Cardiac muscle cell (in vitro differentiated cells and primary cell): Measurements from ENCODE around the gene KIF6. TPM values are rescaled to one million over a fixed set of nuclear protein-coding genes. Genes with fewer than 3 reads are reported as not detected.

Experiments
- DNase-seq, 2 donors: peaks; one replicate each; pipeline versions ENCODE4 v3.0.0 to v3.0.0-alpha.2; 2010 to 2017; ENCODE audit warnings: low read depth in 1 of 2, low spot score in 1 of 2
- H3K27ac ChIP-seq: fragments of 200-600 bp; sonication (generic); 2 replicates; pipeline ENCODE4 v1.5.1; 2016
- H3K27me3 ChIP-seq: fragments of 200-600 bp; sonication (generic); 2 replicates; pipeline ENCODE4 v1.6.0; 2016; ENCODE audit warnings: control low read depth
- H3K36me3 ChIP-seq: fragments of 200-600 bp; sonication (generic); 2 replicates; pipeline ENCODE4 v1.5.1; 2016; ENCODE audit warnings: control low read depth
- H3K4me1 ChIP-seq: fragments of 200-600 bp; sonication (generic); 2 replicates; pipeline ENCODE4 v1.8.1; 2017; ENCODE audit warnings: low read depth, mild to moderate bottlenecking, mixed run types
- H3K4me3 ChIP-seq: fragments of 200-600 bp; sonication (generic); 2 replicates; pipeline ENCODE4 v1.5.1; 2016; ENCODE audit warnings: mild to moderate bottlenecking
- H3K9me3 ChIP-seq: fragments of 200-600 bp; sonication (generic); 2 replicates; pipeline ENCODE4 v1.5.1; 2017; ENCODE audit warnings: low read depth, mild to moderate bottlenecking, control low read depth
- CTCF ChIP-seq: IDR thresholded peaks from 2 replicates; pipeline ENCODE4 v1.5.1; 2012; ENCODE audit warnings: low read depth, mild to moderate bottlenecking, low read length
- polyA plus RNA-seq: library from polyadenylated mRNA; unstranded; fragments of >200 nt; fragmentation: Nextera tagmentation; extraction: Ambion mirVana; gene quantifications from 2 replicates; pipeline ENCODE4 v1.2.1, GENCODE V29; 2016
- total RNA-seq: library from RNA; depleted of rRNA; stranded (reverse); fragments of >200 nt; gene quantifications from 2 replicates; pipeline ENCODE4 v1.2.3, GENCODE V29; 2016

KIF6 gene
- total and polyA plus RNA-seq, 2 experiments from 2014 or later: 0.69 to 1.7 TPM

- no peak overlapping the region for H3K27ac ChIP-seq
- no peak overlapping the region for H3K4me3 ChIP-seq
- no peaks in the 10 kb centered on the region for H3K36me3 ChIP-seq
- TF ChIP-seq CTCF: no peak
- peaks cover 17% of the 10 kb centered on the region for H3K4me1 ChIP-seq
- H3K9me3 ChIP-seq: no peaks in the 10 kb centered on the region
- DNase-seq: no peak
- no peaks in the 10 kb centered on the region for H3K27me3 ChIP-seq
These were observed 296.4 kb downstream of the KIF6 start for GRCh38 chr6:39428816-39429215.

DNA sequence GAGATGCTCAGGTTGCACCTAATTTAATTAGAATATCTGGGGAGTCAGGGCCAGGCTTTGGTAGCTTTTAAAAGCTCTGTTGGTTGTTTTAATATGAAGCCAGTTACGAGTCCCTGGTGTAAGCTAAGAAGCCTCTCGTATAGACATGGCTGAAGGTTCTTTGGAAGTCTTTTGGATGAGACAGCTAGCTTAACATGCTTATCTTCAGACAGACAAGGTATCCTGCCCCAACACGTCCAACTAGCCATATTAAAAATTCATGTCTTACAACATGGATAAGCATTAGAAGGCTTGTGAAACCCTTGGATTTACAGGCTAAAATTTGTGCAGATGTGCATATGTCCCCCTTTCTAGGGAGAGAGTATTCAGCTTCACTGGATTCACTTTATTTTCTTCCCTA is 297.1 kb downstream of the KIF6 start:
- DNase-seq: no peak
- Histone ChIP-seq H3K4me3 (no peak overlapping the region), H3K9me3 (no peaks in the 10 kb centered on the region), H3K27me3 (no peaks in the 10 kb centered on the region), H3K4me1 (peaks cover 17% of the 10 kb centered on the region), H3K27ac (no peak overlapping the region), H3K36me3 (no peaks in the 10 kb centered on the region)
- TF ChIP-seq CTCF: no peak

DNA sequence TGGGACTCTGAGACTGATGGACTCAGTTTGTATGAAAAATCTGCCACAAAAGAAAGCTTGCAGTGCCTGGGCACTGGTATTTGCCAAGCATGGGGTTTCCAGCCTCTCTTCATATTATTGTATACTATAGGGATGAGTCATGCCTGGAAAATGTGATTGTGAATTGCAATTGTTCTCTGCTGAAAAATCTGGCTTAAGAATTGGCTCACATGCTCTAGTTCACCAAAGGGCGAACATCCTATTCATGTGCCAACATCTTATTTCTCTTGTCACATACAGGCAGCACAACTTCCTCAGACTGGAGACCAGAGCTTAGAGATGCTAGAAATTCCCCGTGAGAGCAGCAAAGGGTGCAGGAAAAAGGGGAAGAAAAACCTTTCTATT is 299.1 kb downstream of the KIF6 start:
- no peaks in the 10 kb centered on the region for H3K36me3 ChIP-seq
- no peak overlapping the region for H3K27ac ChIP-seq
- peak in 1 of 2 donors; percentile 91 for DNase-seq
- H3K4me1 ChIP-seq: peaks cover 12% of the 10 kb centered on the region
- TF ChIP-seq CTCF: no peak
- H3K27me3 ChIP-seq: no peaks in the 10 kb centered on the region
- no peak overlapping the region for H3K4me3 ChIP-seq
- no peaks in the 10 kb centered on the region for H3K9me3 ChIP-seq

GRCh38 chr6:39425346-39426072 is 299.7 kb downstream of the KIF6 start:
- peak in 1 of 2 donors; percentile 40 for DNase-seq
- no peak for TF ChIP-seq CTCF
- Histone ChIP-seq H3K36me3 (no peaks in the 10 kb centered on the region), H3K4me3 (no peak overlapping the region), H3K27ac (no peak overlapping the region), H3K9me3 (no peaks in the 10 kb centered on the region), H3K4me1 (peaks cover 6% of the 10 kb centered on the region), H3K27me3 (no peaks in the 10 kb centered on the region)

- H3K4me3 ChIP-seq: no peak overlapping the region
- no peak for DNase-seq
- TF ChIP-seq CTCF: no peak
- no peaks in the 10 kb centered on the region for H3K27me3 ChIP-seq
- no peaks in the 10 kb centered on the region for H3K36me3 ChIP-seq
- no peaks in the 10 kb centered on the region for H3K4me1 ChIP-seq
- no peak overlapping the region for H3K27ac ChIP-seq
- H3K9me3 ChIP-seq: no peaks in the 10 kb centered on the region
These were observed 300.4 kb downstream of the KIF6 start for GRCh38 chr6:39424831-39425230.
